Cardiac fibroblast (primary cell): ENCODE measurements around the gene MUC7.

ENCODE experiments used
- DNase-seq, 2 donors: peaks; one replicate each; pipeline versions ENCODE4 v3.0.0 to v3.0.0-alpha.2; 2010; ENCODE audit warnings: low read depth in 2 of 2
- H3K4me3 ChIP-seq, 2 donors: replicated peaks in 1 of 2; 1 replicate in 1 of 2; 2 replicates in 1 of 2; pipeline ENCODE4 v1.5.1; 2011; ENCODE audit warnings: low read depth in 2 of 2, low read length in 2 of 2, mild to moderate bottlenecking in 2 of 2, moderate library complexity in 1 of 2
- CTCF ChIP-seq: IDR thresholded peaks from one replicate; pipeline ENCODE4 v1.5.1; 2011; ENCODE audit warnings: low read depth, mild to moderate bottlenecking, low read length, inconsistent platforms

The MUC7 gene

GRCh38 chr4:70522626-70523025 is 50.6 kb downstream of the MUC7 start:
- no peak for DNase-seq
- no peak overlapping the region for H3K4me3 ChIP-seq
- TF ChIP-seq CTCF = no peak

- TF ChIP-seq CTCF = no peak
- no peak for DNase-seq
- no peak overlapping the region for H3K4me3 ChIP-seq
These were observed 59.0 kb downstream of the MUC7 start for GRCh38 chr4:70530997-70531396.

- no peak overlapping the region for H3K4me3 ChIP-seq
- TF ChIP-seq CTCF = peak; percentile 17
- no peak for DNase-seq
These were observed 60.0 kb downstream of the MUC7 start for GRCh38 chr4:70531981-70532380.
